ENCODE data around the gene SIGLEC11.
"Not testable (repeated sequence)": the region's sequence is repeated elsewhere in the genome, so short reads cannot be mapped to it uniquely, and the experiment has no call there.

The SIGLEC11 gene

DNA sequence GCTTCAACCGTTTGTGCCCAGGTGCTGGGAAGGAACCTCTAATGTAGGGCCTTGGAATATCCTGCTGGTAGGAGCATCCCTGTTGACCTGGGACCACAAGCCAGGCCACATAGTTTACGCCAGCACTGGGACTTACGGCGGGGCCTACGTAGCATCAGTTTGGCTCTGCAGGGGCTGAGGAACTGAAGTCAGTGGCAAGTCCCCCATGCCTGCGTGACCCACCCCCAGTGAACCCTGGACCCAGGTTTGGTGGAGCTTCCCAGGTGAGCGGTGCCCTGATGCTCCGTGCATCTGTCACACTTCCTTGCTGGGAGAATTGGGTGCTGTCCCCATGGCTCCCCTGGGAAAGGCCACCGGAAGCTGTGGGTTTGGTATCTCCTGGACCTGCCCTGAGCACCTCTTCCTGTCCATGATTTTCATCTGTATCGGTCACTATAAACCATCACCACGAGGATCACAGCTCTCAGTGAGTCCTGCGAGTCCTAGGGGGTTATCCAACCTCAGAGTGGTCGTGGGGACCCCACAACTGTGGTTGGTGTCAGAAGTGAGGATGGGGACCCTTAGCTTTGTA, 9.9 kb downstream of the SIGLEC11 start:
- DNase-seq = no peak

DNA sequence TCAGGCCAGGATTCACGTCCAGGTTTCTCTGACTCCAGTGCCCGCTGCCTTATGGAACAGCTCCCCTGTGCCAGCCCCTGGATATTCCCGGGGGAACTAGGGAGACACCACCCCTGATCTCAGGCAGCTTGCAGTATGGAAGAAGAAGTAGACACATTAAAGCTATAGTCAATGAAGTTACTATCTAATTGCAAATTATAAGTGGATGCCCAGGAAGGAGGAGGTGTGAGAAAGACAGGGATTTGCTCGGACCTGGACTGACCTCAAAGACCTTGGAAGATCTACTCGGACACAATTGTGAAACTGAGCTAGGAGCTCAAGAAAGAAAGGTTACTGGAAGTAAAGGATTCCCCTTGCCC, 10.4 kb downstream of the SIGLEC11 start:
- no peak for DNase-seq

DNA sequence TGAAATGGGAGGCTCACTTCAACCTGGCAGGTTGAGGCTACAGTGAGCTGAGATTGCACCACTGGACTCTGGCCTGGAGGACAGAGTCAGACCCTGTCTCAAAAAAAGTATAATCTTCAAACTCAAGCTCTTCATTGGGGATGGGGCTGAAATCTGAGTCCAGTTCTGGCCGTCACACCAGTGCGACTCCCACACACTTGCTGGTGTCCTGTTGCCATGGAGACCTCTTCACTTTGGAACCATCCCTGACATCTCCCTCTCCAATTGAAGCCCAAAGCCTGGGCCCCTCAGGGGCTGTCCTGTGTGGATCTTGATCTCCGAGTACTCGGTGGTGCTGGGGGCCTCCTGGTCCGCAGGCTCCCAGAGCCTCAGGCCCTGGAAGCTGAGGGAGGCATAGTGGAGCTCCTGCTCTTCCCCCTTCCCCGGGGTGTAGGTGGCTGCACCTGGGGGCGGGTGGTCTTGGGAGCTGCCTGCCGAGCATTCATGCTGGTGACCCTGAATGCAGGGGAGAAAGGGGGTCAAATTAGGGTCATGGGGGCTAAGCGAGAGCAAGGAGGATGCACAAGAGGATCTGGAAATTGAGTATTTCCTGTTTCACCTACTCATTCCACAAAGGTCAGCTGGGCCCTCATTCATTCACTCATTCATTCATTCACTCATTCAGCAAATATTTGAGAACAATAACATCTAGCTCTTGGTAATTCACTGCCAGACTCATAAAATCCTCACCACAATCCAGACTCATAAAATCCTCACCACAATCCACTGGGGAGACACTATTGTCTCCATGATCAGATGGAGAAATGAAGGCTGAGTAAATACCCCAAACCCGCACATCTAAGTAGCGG, 11.0 kb downstream of the SIGLEC11 start:
- DNase-seq = no peak

DNA sequence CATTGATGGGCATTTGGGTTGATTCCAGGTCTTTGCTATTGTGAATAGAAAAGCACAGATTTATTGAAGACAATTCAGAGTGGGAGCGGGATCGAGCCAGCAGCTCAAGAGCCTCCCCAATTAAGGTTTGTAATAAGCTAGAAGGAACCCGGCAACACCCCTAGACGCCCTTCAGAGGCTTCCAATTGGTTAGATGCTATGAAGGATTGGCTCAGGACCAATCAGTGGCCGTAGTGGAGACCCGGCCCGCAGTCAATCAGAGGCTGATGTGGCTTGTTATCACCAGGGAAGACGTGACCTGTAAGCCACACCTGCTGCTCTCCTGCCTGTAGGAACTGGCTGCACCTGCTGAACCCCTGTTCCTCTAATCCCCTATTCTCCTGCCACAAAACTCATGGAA, 14.6 kb downstream of the SIGLEC11 start:
- no peak for DNase-seq

DNA sequence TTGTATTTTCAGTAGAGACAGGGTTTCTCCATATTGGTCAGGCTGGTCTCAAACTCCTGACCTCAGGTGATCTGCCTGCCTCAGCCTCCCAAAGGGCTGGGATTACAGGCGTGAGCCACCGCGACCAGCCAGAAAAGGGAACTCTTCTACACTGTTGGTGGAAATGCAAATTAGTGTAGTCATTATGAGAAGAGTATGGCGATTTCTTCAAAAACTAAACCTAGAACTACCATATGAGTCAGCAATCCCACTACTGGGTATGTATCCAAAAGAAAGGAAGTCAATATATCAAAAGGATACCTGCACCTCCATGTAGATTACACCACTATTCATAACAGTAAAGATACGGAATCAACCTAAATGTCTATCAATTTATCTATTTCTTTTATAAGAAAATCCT, 16.4 kb downstream of the SIGLEC11 start:
- DNase-seq = not testable (repeated sequence)

DNA sequence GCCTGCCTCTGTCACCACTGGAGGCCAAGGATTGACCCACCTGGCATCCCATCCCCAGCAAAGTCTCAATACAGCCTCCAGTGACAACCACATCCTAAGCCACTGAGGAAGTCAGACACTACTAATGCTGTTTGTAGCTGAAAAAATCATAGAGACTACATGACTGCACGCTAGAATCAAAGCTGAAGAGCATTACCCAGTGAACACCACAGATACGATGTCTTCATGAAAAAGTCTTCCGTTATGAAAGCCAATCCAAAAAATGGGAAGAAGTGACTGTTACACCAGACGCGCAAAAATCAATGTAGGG, 20.5 kb downstream of the SIGLEC11 start:
- no peak for DNase-seq

DNA sequence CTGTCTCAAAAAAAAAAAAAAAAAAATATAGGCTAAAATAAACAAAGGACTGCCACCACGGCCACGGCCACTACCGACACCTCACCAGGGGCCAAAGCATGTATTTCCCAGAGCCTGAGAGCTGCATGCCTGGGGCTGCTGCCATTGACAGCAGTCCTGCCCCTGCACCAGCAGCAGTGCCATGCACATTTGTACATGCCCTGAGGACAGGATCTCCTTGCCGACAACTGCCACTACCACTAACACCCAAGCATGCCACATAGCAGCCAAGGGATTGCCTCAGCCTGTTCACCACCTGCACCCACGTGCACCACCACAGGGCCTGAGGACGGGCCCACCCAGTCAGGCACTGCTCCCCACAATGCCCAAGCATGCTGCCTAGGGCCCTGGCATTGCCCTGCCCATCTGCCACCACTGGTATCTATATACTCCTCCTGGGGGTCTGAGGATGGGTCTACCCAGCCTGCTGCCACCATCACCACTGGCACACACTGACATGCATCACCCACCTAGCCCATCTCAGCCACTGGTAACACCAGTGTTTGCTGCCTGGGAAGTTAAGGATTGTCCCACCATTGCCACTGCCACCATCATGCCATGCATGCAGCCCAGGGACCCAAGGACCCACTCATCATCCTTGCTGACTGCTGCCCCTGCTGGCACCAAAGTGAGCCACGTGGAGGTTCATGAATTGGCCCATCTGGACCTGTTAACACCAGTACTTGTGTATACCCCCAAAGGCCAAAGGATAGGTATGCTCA, 21.1 kb downstream of the SIGLEC11 start:
- DNase-seq = no peak

DNA sequence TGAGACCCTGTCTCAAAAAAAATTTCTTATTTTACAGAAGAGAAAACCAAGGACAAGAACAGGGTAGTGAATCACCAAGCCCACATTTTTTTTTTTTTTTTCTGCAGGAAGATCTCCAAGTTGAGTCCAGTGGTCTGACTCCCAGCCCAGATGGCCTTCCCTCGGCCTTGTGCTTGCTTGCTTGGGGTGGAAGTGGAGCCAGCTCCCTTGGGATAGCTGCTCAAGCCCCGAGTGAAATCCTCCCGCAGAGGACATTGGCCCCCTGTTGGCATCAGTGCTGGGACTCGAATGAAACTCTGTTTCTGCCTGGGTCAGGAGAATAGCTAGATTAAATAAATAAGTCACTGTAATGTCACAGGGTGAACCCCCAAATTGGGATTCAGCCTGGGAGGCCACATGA, 22.3 kb downstream of the SIGLEC11 start:
- no peak for DNase-seq

DNA sequence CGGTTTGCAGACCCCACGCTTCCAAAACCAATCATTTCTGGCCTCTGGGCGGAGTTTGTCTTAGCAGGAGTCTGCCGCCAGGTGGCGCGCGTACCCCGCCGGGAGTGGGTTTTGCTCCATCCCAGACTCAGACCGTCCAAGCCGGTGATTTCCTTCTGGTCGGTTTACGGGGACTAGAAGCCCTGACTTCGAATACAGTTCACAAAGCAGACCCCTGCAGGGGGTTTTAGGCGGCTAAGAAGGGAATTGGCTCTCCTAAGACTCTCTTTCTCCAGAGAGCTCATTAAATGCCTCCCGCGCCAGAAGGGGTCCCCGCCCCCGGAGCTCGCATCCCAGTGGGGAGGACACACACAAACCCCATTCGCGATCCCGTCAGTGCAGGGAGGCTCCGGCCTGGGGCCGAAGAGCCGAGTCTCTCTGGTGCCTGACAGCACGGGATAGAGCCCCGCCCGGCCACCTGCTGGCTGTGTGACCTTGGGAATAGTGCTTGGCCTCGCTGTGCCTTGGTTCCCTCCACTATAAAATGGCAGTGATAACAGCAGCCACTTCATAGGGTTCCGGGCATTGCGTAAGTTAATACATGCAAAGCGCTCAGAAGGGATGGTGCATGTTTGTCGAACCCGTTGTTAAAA, 23.1 kb downstream of the SIGLEC11 start:
- peak; percentile 79 for DNase-seq

DNA sequence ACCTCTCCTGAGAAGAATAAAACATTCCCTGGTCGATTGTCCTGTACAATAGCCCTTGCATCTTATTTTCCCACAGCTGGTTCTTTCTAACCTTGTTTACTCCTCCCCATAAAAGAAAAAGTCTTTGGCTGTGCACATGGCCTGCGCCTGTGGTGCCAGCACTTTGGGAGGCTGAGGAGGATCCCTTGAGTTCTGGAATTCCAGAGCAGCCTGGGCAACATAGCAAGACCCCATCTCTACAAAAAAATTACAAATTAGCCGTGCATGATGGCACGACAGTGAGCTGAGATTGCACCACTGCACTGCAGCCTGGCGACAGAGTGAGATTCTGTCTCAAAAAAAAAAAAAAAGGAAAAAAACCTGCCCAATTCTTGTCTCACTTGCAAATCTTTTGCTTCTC, 24.4 kb downstream of the SIGLEC11 start:
- no peak for DNase-seq

DNA sequence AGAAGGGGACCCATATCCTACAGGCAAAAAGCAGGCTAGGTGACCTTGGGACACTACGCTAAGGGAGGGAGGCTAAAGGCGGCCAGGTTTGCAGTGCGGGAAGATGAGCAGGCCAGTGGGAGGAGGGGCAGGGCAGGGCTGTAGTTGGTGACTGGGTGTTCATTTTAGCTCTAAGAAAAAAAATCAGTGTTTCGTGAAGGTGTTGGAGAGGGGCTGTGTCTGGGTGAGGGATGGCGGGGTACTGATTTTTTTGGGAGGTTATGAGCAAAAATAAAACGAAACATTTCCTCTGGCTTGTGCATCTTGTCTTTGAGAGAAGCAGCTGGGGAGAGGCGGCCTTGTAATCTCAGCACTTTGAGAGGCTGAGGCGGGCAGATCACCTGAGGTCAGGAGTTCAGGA, 27.3 kb downstream of the SIGLEC11 start:
- no peak for DNase-seq

DNA sequence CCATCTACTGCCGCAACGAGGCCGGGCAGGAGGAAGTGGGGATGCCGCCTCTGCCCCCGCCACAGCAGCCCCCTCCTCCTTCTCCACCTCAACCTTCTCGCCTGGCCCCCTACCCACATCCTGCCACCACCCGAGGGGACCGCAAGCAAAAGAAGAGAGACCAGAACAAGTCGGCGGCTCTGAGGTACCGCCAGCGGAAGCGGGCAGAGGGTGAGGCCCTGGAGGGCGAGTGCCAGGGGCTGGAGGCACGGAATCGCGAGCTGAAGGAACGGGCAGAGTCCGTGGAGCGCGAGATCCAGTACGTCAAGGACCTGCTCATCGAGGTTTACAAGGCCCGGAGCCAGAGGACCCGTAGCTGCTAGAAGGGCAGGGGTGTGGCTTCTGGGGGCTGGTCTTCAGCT, 28.2 kb downstream of the SIGLEC11 start:
- DNase-seq = peak; percentile 63

DNA sequence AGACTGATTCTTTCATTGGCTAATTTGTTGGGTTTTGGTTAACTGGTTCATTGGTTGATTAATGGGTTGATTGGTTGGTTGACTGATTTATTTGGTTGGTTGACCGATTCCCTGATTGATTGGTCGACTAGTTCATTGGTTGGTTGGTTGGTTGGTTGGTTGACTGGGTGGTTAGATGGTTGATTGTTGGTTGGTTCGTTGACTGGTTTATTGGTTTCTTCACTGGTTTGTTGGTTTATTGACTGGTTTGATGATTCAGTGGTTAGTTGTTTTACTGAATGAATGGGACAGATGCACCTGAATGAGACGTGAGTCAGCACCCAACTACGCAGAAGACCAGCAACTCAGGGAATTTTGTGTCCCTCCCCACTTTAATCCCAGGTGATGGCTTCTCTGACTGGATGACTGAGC, 28.9 kb downstream of the SIGLEC11 start:
- no peak for DNase-seq

DNA sequence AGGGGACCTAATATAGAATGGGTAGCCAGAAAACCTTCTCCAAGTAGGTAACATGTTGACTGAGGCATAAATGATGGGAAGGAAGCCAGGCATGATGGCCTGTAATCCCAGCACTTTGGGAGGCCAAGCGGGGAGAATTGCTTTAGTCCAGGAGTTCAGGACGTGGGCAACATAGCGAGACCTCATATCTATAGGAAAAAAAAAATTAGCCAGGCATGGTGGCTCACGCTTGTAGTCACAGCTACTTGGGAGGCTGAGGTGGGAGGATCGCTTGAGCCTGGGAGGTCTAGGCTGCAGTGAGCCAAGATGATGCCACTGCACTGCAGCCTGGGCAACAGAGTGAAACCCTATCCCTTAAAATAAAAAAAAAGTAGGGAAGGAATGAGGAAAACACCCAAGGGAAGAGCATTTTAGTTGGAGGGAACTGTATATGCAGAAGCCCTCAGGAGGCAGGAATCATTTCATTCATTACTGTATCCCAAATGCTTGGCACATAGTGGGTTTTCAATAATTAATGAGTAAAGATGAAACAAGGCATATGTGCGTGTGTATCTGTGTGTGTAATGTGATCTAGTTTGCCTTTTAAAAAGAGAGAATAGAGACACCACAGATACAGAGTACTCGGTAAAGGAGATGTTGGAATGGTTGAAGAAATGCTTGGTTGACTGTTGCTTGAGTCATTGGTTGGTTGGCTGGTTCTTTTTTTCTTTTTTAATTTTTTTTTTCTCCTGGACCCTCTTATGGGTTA, 29.5 kb downstream of the SIGLEC11 start:
- DNase-seq = no peak

DNA sequence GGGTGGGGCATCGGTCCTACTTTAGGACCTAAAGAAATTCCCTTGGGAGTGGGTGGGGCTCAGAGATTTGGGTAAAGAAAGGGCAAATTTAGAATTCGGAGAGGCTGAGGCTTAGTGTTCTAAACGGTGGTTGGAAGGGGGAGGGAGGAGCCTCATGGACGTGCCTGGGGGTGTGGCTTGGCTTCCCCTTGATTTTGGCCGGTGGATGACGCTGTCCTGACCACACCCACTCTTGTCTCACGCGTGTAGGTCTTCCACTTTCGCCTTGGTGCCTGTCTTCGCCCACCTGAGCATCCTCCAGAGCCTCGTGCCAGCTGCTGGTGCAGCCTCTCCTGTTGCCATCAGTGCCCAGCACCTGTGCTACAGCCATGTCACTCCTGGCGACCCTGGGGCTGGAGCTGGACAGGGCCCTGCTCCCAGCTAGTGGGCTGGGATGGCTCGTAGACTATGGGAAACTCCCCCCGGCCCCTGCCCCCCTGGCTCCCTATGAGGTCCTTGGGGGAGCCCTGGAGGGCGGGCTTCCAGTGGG, 30.4 kb downstream of the SIGLEC11 start:
- DNase-seq = peak; percentile 27

DNA sequence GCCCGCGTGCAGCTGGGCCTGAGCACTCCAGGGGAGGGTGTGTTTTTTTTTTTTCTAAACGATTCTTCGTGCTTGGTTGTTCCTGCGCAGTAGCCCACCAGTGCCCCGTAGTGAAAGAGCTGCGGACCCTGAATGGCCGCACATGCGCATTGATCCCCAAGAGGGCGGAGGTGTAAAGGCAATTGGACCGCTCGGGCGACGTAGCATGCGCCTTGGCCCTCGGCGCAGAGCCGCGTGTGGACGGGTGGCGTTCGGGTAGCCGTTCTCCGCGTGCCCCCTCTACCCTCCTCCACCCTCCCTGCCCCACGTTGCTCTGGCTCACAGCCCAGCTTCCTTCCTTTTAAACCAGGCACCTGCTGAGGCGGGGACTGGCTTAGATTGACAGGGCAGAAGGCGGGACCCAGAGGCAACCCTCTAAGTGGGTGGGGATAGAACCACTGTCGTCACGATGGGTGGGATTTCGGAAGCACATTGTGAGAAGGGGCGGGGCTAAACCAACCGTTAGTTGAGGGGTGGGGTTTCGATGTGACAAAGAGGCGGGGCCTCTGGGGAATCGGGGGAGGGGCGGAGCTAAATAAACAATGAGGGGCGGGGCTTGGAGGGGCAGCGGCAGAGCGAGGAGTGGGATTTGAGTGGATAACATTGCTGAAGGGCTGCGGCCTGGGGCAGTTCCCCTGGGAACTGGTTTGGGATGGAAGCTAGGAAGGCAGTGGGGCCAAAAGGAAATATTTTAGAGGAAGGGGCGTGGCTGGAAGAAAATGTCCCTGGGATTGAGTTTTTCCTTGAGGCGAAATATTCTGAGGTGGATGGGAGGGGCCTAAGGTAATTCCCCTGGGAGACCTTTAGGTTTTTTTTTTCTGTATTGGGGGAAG, 31.1 kb downstream of the SIGLEC11 start:
- peak; percentile 96 for DNase-seq

DNA sequence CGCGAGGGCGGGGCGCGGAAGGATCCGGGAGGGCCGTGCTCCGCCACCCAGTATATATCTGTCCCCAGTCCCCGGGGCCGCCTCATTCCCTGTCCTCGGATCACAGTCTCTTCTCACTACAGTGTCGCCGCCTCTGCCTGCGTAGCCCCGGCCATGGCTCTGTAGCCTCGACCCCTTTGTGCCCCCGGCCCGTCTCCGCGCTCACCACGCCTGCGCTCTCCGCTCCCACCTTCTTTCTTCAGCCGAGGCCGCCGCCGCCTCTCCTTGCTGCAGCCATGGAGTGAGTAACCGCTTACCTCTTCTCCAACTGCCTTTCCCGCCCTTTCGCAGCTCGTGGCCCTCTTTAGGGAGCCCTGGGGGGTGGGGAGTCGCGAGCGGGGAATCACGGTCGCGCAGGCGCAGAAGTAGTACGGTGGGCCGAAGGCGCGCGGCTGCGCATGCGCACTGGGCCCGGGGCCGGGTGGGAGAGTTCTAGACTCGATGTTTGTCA, 31.8 kb downstream of the SIGLEC11 start, which contains the start of the genes ATF5 and NUP62:
ATF5 (plus strand) TSS at position 85 of the 490 bp plus-strand sequence. CDS start 1,646 bp downstream, outside the sequence.
NUP62 (minus strand) TSS at position 384 of the 490 bp plus-strand sequence. CDS start 19,697 bp downstream, outside the sequence.
- peak; percentile 91 for DNase-seq

DNA sequence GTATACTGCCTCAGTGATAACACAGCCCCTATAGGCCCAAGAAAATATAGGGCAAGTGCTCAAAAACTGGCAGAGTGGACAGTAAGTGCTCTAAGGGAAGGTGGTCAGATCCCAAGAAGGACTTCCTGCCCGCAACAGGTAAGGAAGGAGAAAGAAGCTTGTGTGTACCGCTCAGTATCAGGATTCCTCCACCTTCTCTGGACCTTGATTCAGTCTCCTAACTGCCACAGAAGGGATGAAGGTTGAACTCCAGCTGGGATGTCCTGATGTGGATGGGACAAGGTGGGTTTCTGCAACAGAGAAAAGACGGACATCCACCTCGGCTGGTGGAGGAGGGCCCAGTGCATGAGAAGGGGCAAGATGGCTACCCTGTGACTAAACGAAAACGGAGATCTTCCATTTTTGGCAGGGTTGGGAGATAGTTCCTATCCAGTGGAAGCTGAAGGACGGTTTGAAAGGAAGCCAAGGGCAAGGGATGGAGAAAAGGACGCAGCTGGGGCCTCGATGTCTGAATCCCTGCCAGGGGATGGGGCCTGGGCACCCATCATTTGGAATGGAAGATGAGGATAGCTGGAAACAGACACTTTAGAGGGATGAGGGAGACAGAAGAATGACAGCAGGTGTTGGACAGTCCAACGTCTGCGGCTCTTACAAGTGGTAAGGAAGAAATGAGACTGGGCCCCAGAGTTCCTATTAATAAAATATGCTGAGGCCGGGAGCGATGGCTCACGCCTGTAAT, 33.3 kb downstream of the SIGLEC11 start:
- no peak for DNase-seq

DNA sequence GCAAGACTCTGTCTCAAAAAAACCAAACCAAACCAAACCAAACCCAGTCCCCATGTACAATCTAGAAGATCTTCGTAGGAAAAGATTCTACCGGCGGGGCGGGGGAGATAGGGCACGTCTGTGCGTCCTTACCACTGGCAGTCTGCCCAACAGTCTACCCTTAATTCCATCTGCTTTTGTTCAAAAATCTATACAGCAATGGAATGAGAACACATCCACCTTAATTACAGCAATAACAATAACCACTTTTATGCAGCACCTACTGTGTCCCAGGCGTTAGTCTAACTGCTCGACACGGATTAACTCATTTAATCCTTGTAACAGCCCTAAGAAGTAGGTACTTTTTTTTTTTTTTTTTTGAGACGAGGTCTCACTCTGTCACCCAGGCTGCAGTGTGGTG, 34.5 kb downstream of the SIGLEC11 start:
- DNase-seq = no peak

DNA sequence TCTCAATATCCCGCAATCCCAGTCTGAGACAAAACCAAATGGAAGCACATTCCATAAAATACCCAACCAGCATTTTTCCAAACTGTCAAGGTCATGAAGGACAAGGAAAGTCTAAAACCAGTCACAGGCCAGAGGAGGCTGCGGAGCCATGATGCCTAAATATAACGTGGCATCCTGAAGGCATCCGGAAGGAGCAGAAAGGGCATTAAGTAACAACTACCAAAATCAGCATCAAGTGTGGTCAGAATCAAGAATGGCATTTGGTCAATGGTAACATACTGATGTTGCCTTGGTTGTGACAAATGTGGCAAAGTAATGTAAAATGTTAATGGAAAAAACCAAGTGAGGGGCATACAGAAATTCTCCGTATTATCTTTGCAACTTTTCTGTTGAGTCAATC, 35.5 kb downstream of the SIGLEC11 start:
- no peak for DNase-seq

DNA sequence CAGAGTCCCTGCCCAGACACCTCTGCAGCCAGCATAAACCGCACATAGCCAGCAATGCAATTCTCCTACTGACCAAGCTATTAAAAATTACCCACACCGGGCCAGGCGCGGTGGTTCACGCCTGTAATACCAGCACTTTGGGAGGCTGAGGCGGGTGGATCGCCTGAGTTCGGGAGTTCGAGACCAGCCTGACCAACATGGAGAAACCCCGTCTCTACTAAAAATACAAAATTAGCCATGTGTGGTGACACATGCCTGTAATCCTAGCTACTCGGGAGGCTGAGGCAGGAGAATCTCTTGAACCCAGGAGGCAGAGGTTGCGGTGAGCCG, 36.1 kb downstream of the SIGLEC11 start:
- DNase-seq = not testable (repeated sequence)
